Measurements from ENCODE around the gene SSNA1. TPM values are rescaled to one million over a fixed set of nuclear protein-coding genes. Genes with fewer than 3 reads are reported as not detected.

Gene SSNA1
- total and polyA plus RNA-seq, 9 of the 15 experiments (the other 6 are each of a cell fraction or from before 2014, with no cell fraction given), result 1.9 to 130 (median 57.1) TPM

DNA sequence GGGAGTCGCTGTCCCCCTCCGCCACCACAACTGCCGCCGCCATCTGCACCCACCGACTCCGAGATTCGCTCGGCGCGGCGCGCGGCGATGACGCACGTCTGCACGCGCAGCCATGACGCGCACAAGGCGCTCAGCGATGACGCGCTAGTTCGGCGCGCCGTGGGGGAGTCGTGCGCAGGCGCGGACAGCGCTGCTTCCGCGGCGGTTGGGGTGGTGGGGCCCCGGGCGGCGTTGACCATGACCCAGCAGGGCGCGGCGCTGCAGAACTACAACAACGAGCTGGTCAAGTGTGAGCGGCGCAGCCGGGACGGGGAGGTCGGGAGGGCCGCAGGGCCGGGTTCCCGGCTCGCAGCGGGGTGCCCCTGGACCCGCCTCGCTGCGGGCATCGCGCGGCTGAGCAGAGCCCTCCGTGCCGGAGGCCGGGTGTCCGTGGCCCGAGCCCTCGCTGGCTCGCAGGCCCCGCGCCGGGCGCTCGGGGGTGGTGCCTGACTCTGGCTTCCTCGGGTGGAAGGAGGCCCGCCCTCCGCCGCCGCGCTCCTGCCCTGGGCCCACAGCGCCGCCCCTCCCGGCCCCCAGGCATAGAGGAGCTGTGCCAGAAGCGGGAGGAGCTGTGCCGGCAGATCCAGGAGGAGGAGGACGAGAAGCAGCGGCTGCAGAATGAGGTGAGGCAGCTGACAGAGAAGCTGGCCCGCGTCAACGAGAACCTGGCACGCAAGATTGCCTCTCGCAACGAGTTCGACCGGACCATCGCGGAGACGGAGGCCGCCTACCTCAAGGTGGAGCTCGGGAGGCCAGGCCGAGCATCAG lies at the start of gene SSNA1, which contains the start of gene ANAPC2 (continued):
- TF ChIP-seq, protein P1, sequence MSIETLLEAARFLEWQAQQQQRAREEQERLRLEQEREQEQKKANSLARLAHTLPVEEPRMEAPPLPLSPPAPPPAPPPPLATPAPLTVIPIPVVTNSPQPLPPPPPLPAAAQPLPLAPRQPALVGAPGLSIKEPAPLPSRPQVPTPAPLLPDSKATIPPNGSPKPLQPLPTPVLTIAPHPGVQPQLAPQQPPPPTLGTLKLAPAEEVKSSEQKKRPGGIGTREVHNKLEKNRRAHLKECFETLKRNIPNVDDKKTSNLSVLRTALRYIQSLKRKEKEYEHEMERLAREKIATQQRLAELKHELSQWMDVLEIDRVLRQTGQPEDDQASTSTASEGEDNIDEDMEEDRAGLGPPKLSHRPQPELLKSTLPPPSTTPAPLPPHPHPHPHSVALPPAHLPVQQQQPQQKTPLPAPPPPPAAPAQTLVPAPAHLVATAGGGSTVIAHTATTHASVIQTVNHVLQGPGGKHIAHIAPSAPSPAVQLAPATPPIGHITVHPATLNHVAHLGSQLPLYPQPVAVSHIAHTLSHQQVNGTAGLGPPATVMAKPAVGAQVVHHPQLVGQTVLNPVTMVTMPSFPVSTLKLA (conservative IDR thresholded peaks at IDR 0.05), result peak; percentile 94 to 98
- TF ChIP-seq, protein P2, sequence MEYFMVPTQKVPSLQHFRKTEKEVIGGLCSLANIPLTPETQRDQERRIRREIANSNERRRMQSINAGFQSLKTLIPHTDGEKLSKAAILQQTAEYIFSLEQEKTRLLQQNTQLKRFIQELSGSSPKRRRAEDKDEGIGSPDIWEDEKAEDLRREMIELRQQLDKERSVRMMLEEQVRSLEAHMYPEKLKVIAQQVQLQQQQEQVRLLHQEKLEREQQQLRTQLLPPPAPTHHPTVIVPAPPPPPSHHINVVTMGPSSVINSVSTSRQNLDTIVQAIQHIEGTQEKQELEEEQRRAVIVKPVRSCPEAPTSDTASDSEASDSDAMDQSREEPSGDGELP (CRISPR knock-in tag; IDR thresholded peaks at IDR 0.05; ENCODE audit: borderline replicate concordance), result peak; percentile 73
- TF ChIP-seq NONO (IDR thresholded peaks at IDR 0.05; ENCODE audit: low read depth in 2 of 2, low read length in 1 of 2) (peak in 1 of 2 experiments; percentile 86), ARHGAP35 (IDR thresholded peaks at IDR 0.05; ENCODE audit: partially characterized antibody) (no peak), U2AF2 (optimal IDR thresholded peaks at IDR 0.05; ENCODE audit: low read depth, low read length) (no peak), GATAD2A (IDR thresholded peaks at IDR 0.05) (no peak), NFIX (CRISPR knock-in tag; IDR thresholded peaks at IDR 0.05; ENCODE audit: low read depth) (no peak), SLC30A9 (CRISPR knock-in tag; IDR thresholded peaks at IDR 0.05) (no peak), SIN3A (IDR thresholded peaks at IDR 0.05; ENCODE audit: borderline replicate concordance in 2 of 2, control insufficient read depth in 1 of 2, low read depth in 2 of 2, low read length in 2 of 2) (peak; percentile 95 to 96; a peak in 3 of 4 replicates), PRMT5 (CRISPR knock-in tag; IDR thresholded peaks at IDR 0.05) (no peak), HNRNPH1 (optimal IDR thresholded peaks at IDR 0.05; ENCODE audit: low read depth, low read length) (no peak), XRCC3 (IDR thresholded peaks at IDR 0.05) (no peak), ZKSCAN8 (CRISPR knock-in tag; IDR thresholded peaks at IDR 0.05) (no peak), JUND (IDR thresholded peaks at IDR 0.05; ENCODE audit: borderline replicate concordance, low read depth, low read length) (peak; percentile 87), JUND (tag; IDR thresholded peaks at IDR 0.05; ENCODE audit: borderline replicate concordance, low read depth, low read length) (no peak; the same call in 2 of the 3 replicates), TCF7L2 (IDR thresholded peaks at IDR 0.05; ENCODE audit: low read depth, low read length) (no peak), JUN (IDR thresholded peaks at IDR 0.05; ENCODE audit: borderline replicate concordance, low read depth, low read length) (peak; percentile 69; the same call in 1 of the 2 replicates), JUN (CRISPR knock-in tag; IDR thresholded peaks at IDR 0.05; ENCODE audit: borderline replicate concordance) (no peak), GTF2F1 (IDR thresholded peaks at IDR 0.05; ENCODE audit: low read depth, low read length) (no peak), NCOA2 (IDR thresholded peaks at IDR 0.05; ENCODE audit: partially characterized antibody in 2 of 2) (no peak), TSC22D4 (tag; IDR thresholded peaks at IDR 0.05) (no peak)
- TF ChIP-seq, protein P3, sequence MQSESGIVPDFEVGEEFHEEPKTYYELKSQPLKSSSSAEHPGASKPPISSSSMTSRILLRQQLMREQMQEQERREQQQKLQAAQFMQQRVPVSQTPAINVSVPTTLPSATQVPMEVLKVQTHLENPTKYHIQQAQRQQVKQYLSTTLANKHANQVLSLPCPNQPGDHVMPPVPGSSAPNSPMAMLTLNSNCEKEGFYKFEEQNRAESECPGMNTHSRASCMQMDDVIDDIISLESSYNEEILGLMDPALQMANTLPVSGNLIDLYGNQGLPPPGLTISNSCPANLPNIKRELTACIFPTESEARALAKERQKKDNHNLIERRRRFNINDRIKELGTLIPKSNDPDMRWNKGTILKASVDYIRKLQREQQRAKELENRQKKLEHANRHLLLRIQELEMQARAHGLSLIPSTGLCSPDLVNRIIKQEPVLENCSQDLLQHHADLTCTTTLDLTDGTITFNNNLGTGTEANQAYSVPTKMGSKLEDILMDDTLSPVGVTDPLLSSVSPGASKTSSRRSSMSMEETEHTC (IDR thresholded peaks at IDR 0.05), result no peak
- TF ChIP-seq, protein P4, sequence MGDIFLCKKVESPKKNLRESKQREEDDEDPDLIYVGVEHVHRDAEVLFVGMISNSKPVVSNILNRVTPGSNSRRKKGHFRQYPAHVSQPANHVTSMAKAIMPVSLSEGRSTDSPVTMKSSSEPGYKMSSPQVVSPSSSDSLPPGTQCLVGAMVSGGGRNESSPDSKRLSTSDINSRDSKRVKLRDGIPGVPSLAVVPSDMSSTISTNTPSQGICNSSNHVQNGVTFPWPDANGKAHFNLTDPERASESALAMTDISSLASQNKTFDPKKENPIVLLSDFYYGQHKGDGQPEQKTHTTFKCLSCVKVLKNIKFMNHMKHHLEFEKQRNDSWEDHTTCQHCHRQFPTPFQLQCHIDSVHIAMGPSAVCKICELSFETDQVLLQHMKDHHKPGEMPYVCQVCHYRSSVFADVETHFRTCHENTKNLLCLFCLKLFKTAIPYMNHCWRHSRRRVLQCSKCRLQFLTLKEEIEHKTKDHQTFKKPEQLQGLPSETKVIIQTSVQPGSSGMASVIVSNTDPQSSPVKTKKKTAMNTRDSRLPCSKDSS (IDR thresholded peaks at IDR 0.05; ENCODE audit: low read depth, partially characterized antibody), result no peak
